Subcutaneous adipose tissue (tissue), 4 donors: ENCODE measurements around the gene VTI1A. TPM values are rescaled to one million over a fixed set of nuclear protein-coding genes. Genes with fewer than 3 reads are reported as not detected.

Source experiments
- CTCF ChIP-seq: fragments of 450-650 bp; IDR thresholded peaks from one replicate; pipeline ENCODE4 v1.5.1; 2016; ENCODE audit warnings: low read depth, mild to moderate bottlenecking, control low read depth, antibody characterized with exemption, moderate library complexity
- total RNA-seq, 4 donors: library from RNA; depleted of rRNA; stranded (reverse); fragments of >200 nt; gene quantifications; one replicate each; pipeline ENCODE4 v1.1.0, GENCODE V29; 2016

The VTI1A gene
- total RNA-seq, 4 donors from 2014 or later: 48.4 to 70.3 (median 61.9) TPM

GRCh38 chr10:112844681-112845544, 397.9 kb downstream of the VTI1A start:
- TF ChIP-seq CTCF: no peak

GRCh38 chr10:112847778-112848177, 400.8 kb downstream of the VTI1A start:
- no peak for TF ChIP-seq CTCF

- TF ChIP-seq CTCF: no peak
Observed at GRCh38 chr10:112848228-112848627, 401.2 kb downstream of the VTI1A start.

- TF ChIP-seq CTCF: no peak
Observed at GRCh38 chr10:112848868-112849430, 401.9 kb downstream of the VTI1A start.

GRCh38 chr10:112849546-112849945, 402.5 kb downstream of the VTI1A start:
- no peak for TF ChIP-seq CTCF

- TF ChIP-seq CTCF: no peak
Observed at GRCh38 chr10:112851181-112851580, 404.2 kb downstream of the VTI1A start.

GRCh38 chr10:112851588-112852211, 404.7 kb downstream of the VTI1A start:
- TF ChIP-seq CTCF: no peak
